Neural progenitor cell (in vitro differentiated cells): ENCODE measurements around the gene MAP2K2. TPM values are rescaled to one million over a fixed set of nuclear protein-coding genes. Genes with fewer than 3 reads are reported as not detected.

ENCODE experiments used
- DNase-seq: peaks from one replicate; pipeline ENCODE4 v3.0.0-alpha.2; 2016; ENCODE audit warnings: low spot score
- H2AFZ ChIP-seq: fragments of 200-600 bp; sonication (generic); replicated peaks from 2 replicates; pipeline ENCODE4 v1.6.1; 2016; ENCODE audit warnings: antibody characterized with exemption
- H3F3A ChIP-seq: fragments of 200-600 bp; sonication (generic); 2 replicates; pipeline ENCODE4 v1.6.1; 2016; ENCODE audit warnings: antibody characterized with exemption, low read depth
- H3K27ac ChIP-seq: fragments of 200-600 bp; sonication (generic); 2 replicates; pipeline ENCODE4 v1.5.1; 2016; ENCODE audit warnings: mild to moderate bottlenecking
- H3K27me3 ChIP-seq: fragments of 200-600 bp; sonication (generic); 2 replicates; pipeline ENCODE4 v1.6.1; 2016; ENCODE audit warnings: mild to moderate bottlenecking, moderate library complexity
- H3K36me3 ChIP-seq: fragments of 200-600 bp; sonication (generic); 2 replicates; pipeline ENCODE4 v1.5.1; 2016
- H3K4me1 ChIP-seq: fragments of 200-600 bp; sonication (generic); 2 replicates; pipeline ENCODE4 v1.6.1; 2016; ENCODE audit warnings: mixed run types
- H3K4me2 ChIP-seq: fragments of 200-600 bp; sonication (generic); 2 replicates; pipeline ENCODE4 v1.6.1; 2016
- H3K4me3 ChIP-seq: fragments of 200-600 bp; sonication (generic); 2 replicates; pipeline ENCODE4 v1.5.1; 2016
- H3K79me2 ChIP-seq: fragments of 200-600 bp; sonication (generic); 2 replicates; pipeline ENCODE4 v1.6.1; 2016; ENCODE audit warnings: low read depth
- H3K9ac ChIP-seq: fragments of 200-600 bp; sonication (generic); 2 replicates; pipeline ENCODE4 v1.6.1; 2016
- H3K9me3 ChIP-seq: fragments of 200-600 bp; sonication (generic); 2 replicates; pipeline ENCODE4 v1.5.1; 2016; ENCODE audit warnings: low read depth
- H4K20me1 ChIP-seq: fragments of 200-600 bp; sonication (generic); 2 replicates; pipeline ENCODE4 v1.6.1; 2016; ENCODE audit warnings: low read depth
- H3K27ac Mint-ChIP-seq: 3 replicates; pipeline ENCODE4 v1.8.0; 2021; ENCODE audit warnings: mixed read lengths
- H3K27me3 Mint-ChIP-seq: 2 replicates; pipeline ENCODE4 v1.8.0; 2022; ENCODE audit warnings: low read depth, mild to moderate bottlenecking, inconsistent platforms, moderate library complexity, mixed read lengths; ENCODE audit not compliant: insufficient read depth
- H3K36me3 Mint-ChIP-seq: 3 replicates; pipeline ENCODE4 v1.8.0; 2021; ENCODE audit warnings: mixed read lengths
- H3K4me1 Mint-ChIP-seq: 3 replicates; pipeline ENCODE4 v1.8.0; 2021; ENCODE audit warnings: mixed read lengths
- H3K4me3 Mint-ChIP-seq: 3 replicates; pipeline ENCODE4 v1.8.0; 2021; ENCODE audit warnings: mild to moderate bottlenecking, moderate library complexity, mixed read lengths
- H3K9me3 Mint-ChIP-seq: 3 replicates; pipeline ENCODE4 v1.8.0; 2020; ENCODE audit warnings: mixed read lengths
- CTCF ChIP-seq: fragments of 200-600 bp; sonication (generic); IDR thresholded peaks from 2 replicates; pipeline ENCODE4 v1.5.1; 2017; ENCODE audit warnings: antibody characterized with exemption, mild to moderate bottlenecking
- EZH2 ChIP-seq: fragments of 200-600 bp; sonication (generic); IDR thresholded peaks from 2 replicates; pipeline ENCODE4 v1.6.1; 2017; ENCODE audit warnings: antibody characterized with exemption, mild to moderate bottlenecking, moderate library complexity
- EZH2phosphoT487 ChIP-seq: fragments of 200-600 bp; sonication (generic); IDR thresholded peaks from 2 replicates; pipeline ENCODE4 v1.6.1; 2017; ENCODE audit warnings: antibody characterized with exemption
- total RNA-seq: library from RNA; depleted of rRNA; stranded (reverse); fragments of >200 nt; gene quantifications from 2 replicates; pipeline ENCODE4 v1.2.3, GENCODE V29; 2015; ENCODE audit warnings: low replicate concordance

Gene MAP2K2
- total RNA-seq, 1 donor from 2014 or later = 69.7 TPM

- no peak overlapping the region for H3K27ac ChIP-seq
- TF ChIP-seq EZH2phosphoT487 = no peak
- no peak for TF ChIP-seq CTCF
- H3K36me3 Mint-ChIP-seq = peaks cover 22% of the 10 kb centered on the region
- no peak overlapping the region for H3K4me3 ChIP-seq
- peak overlapping the region; percentile 62 for H3K4me3 Mint-ChIP-seq
- H3K9ac ChIP-seq = no peak overlapping the region
- H3K4me1 ChIP-seq = no peaks in the 10 kb centered on the region
- peaks cover 37% of the 10 kb centered on the region for H3K79me2 ChIP-seq
- H3K9me3 Mint-ChIP-seq = no peaks in the 10 kb centered on the region
- H3K36me3 ChIP-seq = no peaks in the 10 kb centered on the region
- no peak for DNase-seq
- no peaks in the 10 kb centered on the region for H3K27me3 ChIP-seq
- H3K9me3 ChIP-seq = no peaks in the 10 kb centered on the region
- no peak overlapping the region for H3K4me2 ChIP-seq
- H3F3A ChIP-seq = no peaks in the 10 kb centered on the region
- H3K27me3 Mint-ChIP-seq = peaks cover 5% of the 10 kb centered on the region
- H3K4me1 Mint-ChIP-seq = peaks cover 11% of the 10 kb centered on the region
- H4K20me1 ChIP-seq = peaks cover 42% of the 10 kb centered on the region
- H2AFZ ChIP-seq = no peak overlapping the region
- H3K27ac Mint-ChIP-seq = no peak overlapping the region
These were observed 71.6 kb downstream of the MAP2K2 start for GRCh38 chr19:4052114-4052992.

- Histone ChIP-seq H3K4me2 (no peak overlapping the region), H3K9ac (no peak overlapping the region), H3K27ac (no peak overlapping the region), H3K4me1 (no peaks in the 10 kb centered on the region), H3K27me3 (no peaks in the 10 kb centered on the region), H2AFZ (no peak overlapping the region), H4K20me1 (peaks cover 40% of the 10 kb centered on the region), H3F3A (no peaks in the 10 kb centered on the region), H3K79me2 (peaks cover 28% of the 10 kb centered on the region), H3K9me3 (no peaks in the 10 kb centered on the region), H3K4me3 (no peak overlapping the region), H3K36me3 (no peaks in the 10 kb centered on the region)
- no peak for TF ChIP-seq EZH2phosphoT487
- TF ChIP-seq EZH2 = no peak
- no peak for TF ChIP-seq CTCF
- DNase-seq = no peak
- peaks cover 3% of the 10 kb centered on the region for H3K27me3 Mint-ChIP-seq
- no peak overlapping the region for H3K4me3 Mint-ChIP-seq
- no peaks in the 10 kb centered on the region for H3K9me3 Mint-ChIP-seq
- peaks cover 11% of the 10 kb centered on the region for H3K4me1 Mint-ChIP-seq
- H3K27ac Mint-ChIP-seq = no peak overlapping the region
- H3K36me3 Mint-ChIP-seq = peaks cover 21% of the 10 kb centered on the region
These were observed 72.5 kb downstream of the MAP2K2 start for GRCh38 chr19:4051175-4052101.

GRCh38 chr19:4049432-4049831, 74.5 kb downstream of the MAP2K2 start:
- Mint-ChIP-seq H3K4me1 (peaks cover 11% of the 10 kb centered on the region), H3K9me3 (no peaks in the 10 kb centered on the region), H3K4me3 (no peak overlapping the region), H3K27ac (no peak overlapping the region), H3K27me3 (no peaks in the 10 kb centered on the region), H3K36me3 (peaks cover 16% of the 10 kb centered on the region)
- Histone ChIP-seq H3K9me3 (no peaks in the 10 kb centered on the region), H3K4me2 (no peak overlapping the region), H2AFZ (no peak overlapping the region), H3K9ac (no peak overlapping the region), H3K4me3 (no peak overlapping the region), H3K27ac (no peak overlapping the region), H3K27me3 (no peaks in the 10 kb centered on the region), H3K4me1 (peaks cover 4% of the 10 kb centered on the region), H3K79me2 (peaks cover 26% of the 10 kb centered on the region), H4K20me1 (peaks cover 49% of the 10 kb centered on the region), H3K36me3 (no peaks in the 10 kb centered on the region), H3F3A (no peaks in the 10 kb centered on the region)
- no peak for DNase-seq
- TF ChIP-seq EZH2phosphoT487 = no peak
